Ishikawa (cell line): ENCODE results near the gene SLX9.

Experiments
- CREB1 ChIP-seq: IDR thresholded peaks from 2 replicates; pipeline ENCODE4 v1.6.1; 2012; ENCODE audit warnings: low read depth
- EGR1 ChIP-seq: IDR thresholded peaks from 2 replicates; pipeline ENCODE4 v1.6.1; 2012
- EP300 ChIP-seq: IDR thresholded peaks from 2 replicates; pipeline ENCODE4 v1.6.1; 2012; ENCODE audit warnings: borderline replicate concordance
- REST ChIP-seq: IDR thresholded peaks from 2 replicates; pipeline ENCODE4 v1.6.1; 2012; ENCODE audit warnings: low read depth, mild to moderate bottlenecking
- TAF1 ChIP-seq: IDR thresholded peaks from 2 replicates; pipeline ENCODE4 v1.6.1; 2012; ENCODE audit warnings: low read depth, mild to moderate bottlenecking
- TEAD4 ChIP-seq: IDR thresholded peaks from 2 replicates; pipeline ENCODE4 v1.6.1; 2012
- YY1 ChIP-seq: IDR thresholded peaks from 2 replicates; pipeline ENCODE4 v1.6.1; 2012; ENCODE audit warnings: low read depth
- TF ChIP-seq, protein P1 (sequence below): IDR thresholded peaks from 2 replicates; pipeline ENCODE4 v1.6.1; 2012
- TF ChIP-seq, protein P2 (sequence below): IDR thresholded peaks from 2 replicates; pipeline ENCODE4 v1.6.1; 2012

DNA sequence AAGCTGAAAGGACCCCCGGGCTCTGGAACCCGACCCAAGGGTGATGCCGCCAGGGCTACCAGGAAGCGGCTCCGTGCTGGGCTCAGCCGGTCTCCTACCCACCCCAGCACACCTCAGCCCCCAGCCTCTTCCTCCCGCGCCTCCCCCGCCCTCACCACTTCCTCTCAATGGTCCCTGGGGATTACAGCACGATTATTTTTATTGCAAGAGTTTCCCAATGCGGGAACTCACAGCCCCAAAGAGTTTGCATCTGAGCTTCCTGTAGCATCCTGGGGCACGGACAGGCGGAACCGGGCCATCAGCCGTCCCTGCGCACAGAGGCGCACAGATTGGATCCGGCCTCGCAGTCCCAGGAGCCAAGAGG, 8.7 kb upstream of the SLX9 start:
- TF ChIP-seq EGR1 (no peak), TAF1 (no peak), CREB1 (no peak), TEAD4 (no peak), REST (no peak), EP300 (no peak), YY1 (no peak)
- TF ChIP-seq, protein P1, sequence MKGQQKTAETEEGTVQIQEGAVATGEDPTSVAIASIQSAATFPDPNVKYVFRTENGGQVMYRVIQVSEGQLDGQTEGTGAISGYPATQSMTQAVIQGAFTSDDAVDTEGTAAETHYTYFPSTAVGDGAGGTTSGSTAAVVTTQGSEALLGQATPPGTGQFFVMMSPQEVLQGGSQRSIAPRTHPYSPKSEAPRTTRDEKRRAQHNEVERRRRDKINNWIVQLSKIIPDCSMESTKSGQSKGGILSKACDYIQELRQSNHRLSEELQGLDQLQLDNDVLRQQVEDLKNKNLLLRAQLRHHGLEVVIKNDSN = no peak
- TF ChIP-seq, protein P2, sequence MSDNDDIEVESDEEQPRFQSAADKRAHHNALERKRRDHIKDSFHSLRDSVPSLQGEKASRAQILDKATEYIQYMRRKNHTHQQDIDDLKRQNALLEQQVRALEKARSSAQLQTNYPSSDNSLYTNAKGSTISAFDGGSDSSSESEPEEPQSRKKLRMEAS = no peak
